Gastroesophageal sphincter (tissue), 4 donors: ENCODE results near the gene ARHGEF7. TPM values are rescaled to one million over a fixed set of nuclear protein-coding genes. Genes with fewer than 3 reads are reported as not detected.

Experiments
- ATAC-seq: fragments of 150-250 bp; one replicate; pipeline ENCODE4 v1.9.1; 2016; ENCODE audit warnings: mild to moderate bottlenecking, moderate library complexity
- H3K27ac ChIP-seq, 4 donors: fragments of 200-600 bp; sonication (generic) in 3 of 4; 1 replicate in 3 of 4; 2 replicates in 1 of 4; pipeline ENCODE4 v1.5.1; 2016 to 2019
- H3K27me3 ChIP-seq: fragments of 200-600 bp; sonication (generic); one replicate; pipeline ENCODE4 v1.5.1; 2019
- H3K36me3 ChIP-seq, 2 donors: fragments of 200-600 bp; sonication (generic); one replicate each; pipeline ENCODE4 v1.5.1; 2019; ENCODE audit warnings: control low read depth in 1 of 2
- H3K4me1 ChIP-seq, 3 donors: fragments of 200-600 bp; sonication (generic); 1 replicate in 2 of 3; 2 replicates in 1 of 3; pipeline ENCODE4 v1.5.1; 2016 to 2019; ENCODE audit warnings: control low read depth in 2 of 3
- H3K4me3 ChIP-seq, 2 donors: fragments of 200-600 bp; sonication (generic); one replicate each; pipeline ENCODE4 v1.5.1; 2019; ENCODE audit warnings: mild to moderate bottlenecking in 1 of 2, moderate library complexity in 1 of 2
- H3K9me3 ChIP-seq, 3 donors: fragments of 200-600 bp; sonication (generic); one replicate each; pipeline ENCODE4 v1.5.1; 2017 to 2019; ENCODE audit warnings: control low read depth in 2 of 3
- EP300 ChIP-seq: sonication (generic); formaldehyde crosslinking; IDR thresholded peaks from one replicate; pipeline ENCODE4 v1.6.1; 2017; ENCODE audit warnings: antibody characterized with exemption, mild to moderate bottlenecking
- POLR2A ChIP-seq, 2 donors: fragments of 450-650 bp; IDR thresholded peaks; one replicate each; pipeline ENCODE4 v1.6.1; 2017; ENCODE audit warnings: antibody characterized with exemption in 2 of 2, mild to moderate bottlenecking in 2 of 2, moderate library complexity in 1 of 2
- POLR2AphosphoS5 ChIP-seq: sonication (generic); formaldehyde crosslinking; IDR thresholded peaks from one replicate; pipeline ENCODE4 v1.6.1; 2017; ENCODE audit warnings: antibody characterized with exemption
- WGBS, 2 donors: methylation state at CpG; one replicate each; pipeline ENCODE4 v1.1.5; 2018; ENCODE audit warnings: low coverage in 1 of 2; 5-methylcytosine and 5-hydroxymethylcytosine counted together
- total RNA-seq, 4 donors: library from RNA; depleted of rRNA; stranded (reverse); fragments of >200 nt; gene quantifications; one replicate each; pipeline ENCODE4 v1.1.0, GENCODE V29; 2016
- TF ChIP-seq, protein P1 (sequence below), 4 experiments: fragments of 200-600 bp in 2 of 4; fragments of 450-650 bp in 2 of 4; sonication (generic) in 1 of 4; IDR thresholded peaks; one replicate each; pipeline ENCODE4 v1.5.1; 2017 to 2019; ENCODE audit warnings: antibody characterized with exemption in 4 of 4, mild to moderate bottlenecking in 2 of 4, moderate library complexity in 2 of 4

Gene ARHGEF7
- total RNA-seq, 4 donors from 2014 or later, result 23.3 to 78.6 (median 47.2) TPM

DNA sequence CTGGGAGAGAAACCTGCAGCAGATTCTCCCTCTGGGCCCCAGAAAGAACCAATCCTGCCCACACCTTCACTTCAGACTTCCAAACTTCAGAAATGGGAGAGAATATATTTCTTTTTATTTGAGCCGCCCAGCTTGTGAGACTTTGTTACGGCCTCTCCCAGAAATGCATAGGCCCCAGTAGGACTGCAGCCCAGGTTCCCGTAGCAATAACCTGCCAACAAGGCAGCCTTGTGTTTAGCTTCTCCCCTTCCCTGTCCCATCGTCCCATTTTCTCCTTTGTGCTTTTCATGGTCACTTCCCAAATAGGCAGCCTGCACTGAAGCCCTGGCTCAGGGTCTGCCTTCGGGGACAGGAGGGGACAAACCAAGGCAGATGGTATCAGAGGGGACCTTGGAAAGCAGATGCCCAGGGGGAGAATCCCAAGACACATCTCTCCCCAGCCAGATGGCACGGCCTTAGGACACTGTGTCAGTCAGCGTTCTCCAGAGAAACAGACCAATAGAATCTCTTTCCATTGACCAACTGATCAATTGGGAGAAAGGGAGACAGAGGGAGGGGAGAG lies 3.7 kb upstream of the ARHGEF7 start:
- Histone ChIP-seq H3K4me3 (no peak overlapping the region), H3K27ac (no peak overlapping the region), H3K36me3 (no peaks in the 10 kb centered on the region), H3K4me1 (peaks cover 0 to 22% (median 7%) of the 10 kb centered on the region in 3 donors), H3K9me3 (peaks cover 0 to 13% (median 0%) of the 10 kb centered on the region in 3 donors), H3K27me3 (peaks cover 77% of the 10 kb centered on the region)
- TF ChIP-seq POLR2A (IDR thresholded peaks at IDR 0.05), result no peak
- TF ChIP-seq, protein P1, sequence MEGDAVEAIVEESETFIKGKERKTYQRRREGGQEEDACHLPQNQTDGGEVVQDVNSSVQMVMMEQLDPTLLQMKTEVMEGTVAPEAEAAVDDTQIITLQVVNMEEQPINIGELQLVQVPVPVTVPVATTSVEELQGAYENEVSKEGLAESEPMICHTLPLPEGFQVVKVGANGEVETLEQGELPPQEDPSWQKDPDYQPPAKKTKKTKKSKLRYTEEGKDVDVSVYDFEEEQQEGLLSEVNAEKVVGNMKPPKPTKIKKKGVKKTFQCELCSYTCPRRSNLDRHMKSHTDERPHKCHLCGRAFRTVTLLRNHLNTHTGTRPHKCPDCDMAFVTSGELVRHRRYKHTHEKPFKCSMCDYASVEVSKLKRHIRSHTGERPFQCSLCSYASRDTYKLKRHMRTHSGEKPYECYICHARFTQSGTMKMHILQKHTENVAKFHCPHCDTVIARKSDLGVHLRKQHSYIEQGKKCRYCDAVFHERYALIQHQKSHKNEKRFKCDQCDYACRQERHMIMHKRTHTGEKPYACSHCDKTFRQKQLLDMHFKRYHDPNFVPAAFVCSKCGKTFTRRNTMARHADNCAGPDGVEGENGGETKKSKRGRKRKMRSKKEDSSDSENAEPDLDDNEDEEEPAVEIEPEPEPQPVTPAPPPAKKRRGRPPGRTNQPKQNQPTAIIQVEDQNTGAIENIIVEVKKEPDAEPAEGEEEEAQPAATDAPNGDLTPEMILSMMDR (IDR thresholded peaks at IDR 0.05), result no peak
- no peak for TF ChIP-seq EP300
- no peak for ATAC-seq
- WGBS, 2 donors, result 100% methylated on average over 2 of the region's 7 CpGs; no CpG with 5 or more reads in 1 of the 2 donors

DNA sequence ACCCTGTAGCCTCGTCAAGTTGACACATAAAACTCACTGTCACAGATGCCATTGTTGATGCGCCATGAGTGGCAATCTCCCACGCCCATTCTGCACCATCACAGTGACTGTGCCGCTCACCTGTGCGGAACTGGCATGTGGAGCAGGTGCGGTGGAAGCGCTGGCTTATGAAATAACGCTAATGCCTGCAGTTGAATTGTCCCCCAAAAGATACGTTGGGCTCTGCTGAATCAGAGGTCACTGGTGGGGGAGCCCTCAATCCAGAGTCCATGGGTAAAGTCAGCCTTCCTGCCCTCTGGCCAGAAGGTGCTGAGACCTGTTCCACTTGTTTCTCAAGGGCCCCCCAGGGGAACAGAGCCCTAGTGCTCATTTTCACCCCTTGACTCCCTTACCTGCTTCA lies 2.9 kb upstream of the ARHGEF7 start:
- H3K4me3 ChIP-seq, result no peak overlapping the region
- WGBS, 2 donors, result 100% methylated on average over 1 to 4 of the region's 9 CpGs
- no peaks in the 10 kb centered on the region for H3K36me3 ChIP-seq
- peaks cover 84% of the 10 kb centered on the region for H3K27me3 ChIP-seq
- H3K9me3 ChIP-seq, result peaks cover 0 to 13% (median 0%) of the 10 kb centered on the region in 3 donors
- H3K4me1 ChIP-seq, result peaks cover 0 to 25% (median 9%) of the 10 kb centered on the region in 3 donors
- H3K27ac ChIP-seq, result no peak overlapping the region
- ATAC-seq, result no peak
- TF ChIP-seq EP300, result no peak
- no peak for TF ChIP-seq POLR2A (IDR thresholded peaks at IDR 0.05)
- TF ChIP-seq, protein P1 (IDR thresholded peaks at IDR 0.05), result no peak
- no peak for TF ChIP-seq POLR2AphosphoS5

DNA sequence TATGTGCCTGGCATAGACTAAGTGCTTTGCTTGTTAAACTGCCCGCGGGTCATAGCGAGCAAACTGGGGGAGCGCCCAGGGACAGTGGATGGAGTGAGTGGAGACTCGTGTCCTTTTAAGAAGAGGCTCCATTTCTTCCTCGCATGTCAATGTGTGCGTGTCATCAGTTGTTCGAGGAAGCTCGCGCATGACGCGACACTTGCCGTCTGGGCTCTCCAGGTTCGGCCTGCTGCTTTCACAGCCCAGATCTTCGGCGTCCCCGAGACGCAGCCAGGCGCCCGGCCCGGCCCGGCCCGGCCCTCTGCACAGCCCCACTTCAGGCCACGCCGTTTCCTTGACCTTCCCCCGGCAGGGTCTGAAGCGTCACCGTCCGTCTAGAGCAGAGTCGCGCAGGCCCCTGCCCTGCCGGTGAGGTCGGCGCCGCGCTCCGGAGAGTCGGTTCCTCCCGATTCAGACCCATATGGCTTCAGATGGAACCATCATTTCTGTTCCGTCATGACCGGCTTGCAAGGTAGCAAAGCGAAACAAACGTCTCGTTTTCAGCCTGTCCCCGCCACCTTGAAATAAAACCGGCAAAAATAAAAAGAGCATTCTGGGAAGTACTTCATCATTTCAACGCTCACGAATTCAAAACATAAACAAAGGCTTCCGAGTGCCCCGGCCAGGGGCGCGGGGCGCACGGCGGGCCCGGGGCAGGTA lies 599 bp upstream of the ARHGEF7 start:
- H3K36me3 ChIP-seq, result no peaks in the 10 kb centered on the region
- H3K27ac ChIP-seq, result peak overlapping the region in 3 of 4 donors; percentile 66 to 81 (median 81)
- peaks cover 0 to 25% (median 9%) of the 10 kb centered on the region in 3 donors for H3K4me1 ChIP-seq
- H3K9me3 ChIP-seq, result peaks cover 0 to 10% (median 0%) of the 10 kb centered on the region in 3 donors
- WGBS, 2 donors, result 0 to 6% methylated on average over 3 to 6 of the region's 56 CpGs
- ATAC-seq, result peak; percentile 65
- TF ChIP-seq EP300 (no peak), POLR2AphosphoS5 (no peak), POLR2A (IDR thresholded peaks at IDR 0.05) (no peak)
- TF ChIP-seq, protein P1 (IDR thresholded peaks at IDR 0.05), result no peak
- peak overlapping the region; percentile 23 to 61 for H3K4me3 ChIP-seq
- peaks cover 96% of the 10 kb centered on the region for H3K27me3 ChIP-seq

DNA sequence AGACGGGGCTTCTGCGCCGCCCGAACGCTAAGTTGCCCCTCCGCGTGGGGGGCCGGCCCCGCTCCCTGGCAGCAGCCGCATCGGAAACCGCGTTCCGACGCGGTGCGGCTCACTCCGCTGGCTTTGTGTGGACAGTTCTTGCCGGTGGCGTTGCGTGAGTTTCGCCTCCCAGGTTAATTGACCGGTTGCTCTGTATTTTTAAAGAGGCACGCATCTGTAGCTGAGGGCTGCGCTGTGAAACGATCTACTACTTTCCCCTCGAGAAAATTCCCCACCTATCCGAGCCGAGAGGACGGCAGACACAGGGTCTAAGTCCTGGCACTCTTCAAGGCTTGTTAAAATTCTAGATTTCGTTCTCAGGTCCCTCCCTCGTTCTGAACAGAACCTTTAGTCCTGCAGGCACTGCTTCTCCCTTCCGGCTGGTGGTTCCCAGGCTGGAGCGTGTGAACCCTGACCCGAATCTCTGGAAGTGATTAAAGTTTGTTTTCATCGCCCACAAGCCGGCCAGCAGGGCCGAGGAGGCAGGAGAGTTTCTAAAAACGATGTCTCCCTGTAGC lies 933 bp downstream of the ARHGEF7 start:
- Histone ChIP-seq H3K27ac (peak overlapping the region in 3 of 4 donors; percentile 66 to 81 (median 81)), H3K36me3 (no peaks in the 10 kb centered on the region), H3K4me1 (peaks cover 0 to 25% (median 9%) of the 10 kb centered on the region in 3 donors), H3K9me3 (no peaks in the 10 kb centered on the region), H3K27me3 (peaks cover 94% of the 10 kb centered on the region), H3K4me3 (peak overlapping the region; percentile 33 to 61)
- TF ChIP-seq, protein P1 (IDR thresholded peaks at IDR 0.05), result no peak
- no peak for TF ChIP-seq EP300
- no peak for TF ChIP-seq POLR2A (IDR thresholded peaks at IDR 0.05)
- TF ChIP-seq POLR2AphosphoS5, result no peak
- WGBS, 2 donors, result 2 to 3% methylated on average over 10 to 13 of the region's 39 CpGs
- ATAC-seq, result peak; percentile 62
